Neural cell (in vitro differentiated cells): ENCODE data around the gene ADSL. TPM values are rescaled to one million over a fixed set of nuclear protein-coding genes. Genes with fewer than 3 reads are reported as not detected.

Source experiments
- H2AFZ ChIP-seq: fragments of 200-600, 300-800 bp; sonication (generic), shearing (Covaris generic); 2 replicates; pipeline ENCODE4 v1.6.0; 2014; ENCODE audit warnings: low read depth, mild to moderate bottlenecking, antibody characterized with exemption, low read length, moderate library complexity
- H3F3A ChIP-seq: fragments of 200-600 bp; shearing (Covaris generic); 2 replicates; pipeline ENCODE4 v1.6.1; 2016; ENCODE audit warnings: mild to moderate bottlenecking, moderate library complexity, mixed read lengths, antibody characterized with exemption, low read length; ENCODE audit not compliant: insufficient read depth, poor library complexity, severe bottlenecking
- H3K27ac ChIP-seq: fragments of 200-600, 300-800 bp; sonication (generic), shearing (Covaris generic); 2 replicates; pipeline ENCODE4 v1.5.1; 2014; ENCODE audit warnings: mild to moderate bottlenecking, low read length, moderate library complexity
- H3K27me3 ChIP-seq: fragments of 300-800, 200-600 bp; sonication (generic), shearing (Covaris generic); 2 replicates; pipeline ENCODE4 v1.6.0; 2014; ENCODE audit warnings: mild to moderate bottlenecking, low read depth, low read length, moderate library complexity; ENCODE audit not compliant: insufficient read depth
- H3K36me3 ChIP-seq: fragments of 300-800, 200-600 bp; sonication (generic), shearing (Covaris generic); 2 replicates; pipeline ENCODE4 v1.5.1; 2014; ENCODE audit warnings: mild to moderate bottlenecking, antibody characterized with exemption, low read length, moderate library complexity; ENCODE audit not compliant: insufficient read depth
- H3K4me2 ChIP-seq: fragments of 300-800, 200-600 bp; sonication (generic), shearing (Covaris generic); 2 replicates; pipeline ENCODE4 v1.6.0; 2014; ENCODE audit warnings: mild to moderate bottlenecking, low read length
- H3K4me3 ChIP-seq: fragments of 300-800, 200-600 bp; sonication (generic), shearing (Covaris generic); 2 replicates; pipeline ENCODE4 v1.5.1; 2014; ENCODE audit warnings: mild to moderate bottlenecking, low read length, moderate library complexity
- H3K79me2 ChIP-seq: fragments of 200-600 bp; shearing (Covaris generic); replicated peaks from 2 replicates; pipeline ENCODE4 v1.6.0; 2014; ENCODE audit warnings: mild to moderate bottlenecking, low read length, moderate library complexity; ENCODE audit not compliant: insufficient read depth
- H3K9ac ChIP-seq: fragments of 300-800, 200-600 bp; sonication (generic), shearing (Covaris generic); 2 replicates; pipeline ENCODE4 v1.6.1; 2016; ENCODE audit warnings: mild to moderate bottlenecking, low read length, mixed read lengths
- H3K9me2 ChIP-seq: fragments of 200-600 bp; shearing (Covaris generic); 2 replicates; pipeline ENCODE4 v1.6.1; 2016; ENCODE audit warnings: mild to moderate bottlenecking, low read length, mixed read lengths; ENCODE audit not compliant: insufficient read depth
- H3K9me3 ChIP-seq: fragments of 200-600, 300-800 bp; sonication (generic), shearing (Covaris generic); 2 replicates; pipeline ENCODE4 v1.6.1; 2016; ENCODE audit warnings: mild to moderate bottlenecking, mixed run types, low read length, moderate library complexity, mixed read lengths
- H4K20me1 ChIP-seq: fragments of 200-600 bp; shearing (Covaris generic); 2 replicates; pipeline ENCODE4 v1.6.1; 2016; ENCODE audit warnings: mild to moderate bottlenecking, mixed run types; ENCODE audit not compliant: insufficient read depth
- CTCF ChIP-seq: fragments of 450-650 bp; IDR thresholded peaks from 2 replicates; pipeline ENCODE4 v1.5.1; 2014; ENCODE audit warnings: antibody characterized with exemption, mild to moderate bottlenecking, moderate library complexity; ENCODE audit not compliant: poor library complexity, severe bottlenecking
- EP300 ChIP-seq: fragments of 450-650 bp; conservative IDR thresholded peaks from 2 replicates; pipeline ENCODE4 v1.6.1; 2014; ENCODE audit warnings: antibody characterized with exemption, mild to moderate bottlenecking, moderate library complexity; ENCODE audit not compliant: poor library complexity, severe bottlenecking
- EZH2 ChIP-seq: fragments of 200-600, 300-800 bp; shearing (Covaris generic), sonication (generic); IDR thresholded peaks from 2 replicates; pipeline ENCODE4 v1.6.1; 2014; ENCODE audit warnings: antibody characterized with exemption, low read length, borderline replicate concordance, mild to moderate bottlenecking; ENCODE audit not compliant: insufficient read depth, poor library complexity, severe bottlenecking
- MXI1 ChIP-seq: fragments of 450-650 bp; conservative IDR thresholded peaks from 2 replicates; pipeline ENCODE4 v1.6.1; 2014; ENCODE audit warnings: antibody characterized with exemption, mild to moderate bottlenecking; ENCODE audit not compliant: poor library complexity, severe bottlenecking
- POLR2AphosphoS5 ChIP-seq: IDR thresholded peaks from 2 replicates; pipeline ENCODE4 v1.6.1; 2012
- RAD21 ChIP-seq: fragments of 450-650 bp; conservative IDR thresholded peaks from 2 replicates; pipeline ENCODE4 v1.6.1; 2014; ENCODE audit warnings: antibody characterized with exemption, mild to moderate bottlenecking, moderate library complexity
- REST ChIP-seq: IDR thresholded peaks from 2 replicates; pipeline ENCODE4 v1.6.1; 2012; ENCODE audit warnings: borderline replicate concordance
- SMC3 ChIP-seq: fragments of 450-650 bp; conservative IDR thresholded peaks from 2 replicates; pipeline ENCODE4 v1.6.1; 2014; ENCODE audit warnings: antibody characterized with exemption, mild to moderate bottlenecking, moderate library complexity; ENCODE audit not compliant: poor library complexity
- TAF1 ChIP-seq: IDR thresholded peaks from 2 replicates; pipeline ENCODE4 v1.6.1; 2012; ENCODE audit warnings: low read depth
- polyA minus RNA-seq: library from RNA; depleted of rRNA, polyadenylated mRNA; stranded (reverse); fragments of >200 nt; gene quantifications from 2 replicates; pipeline ENCODE4 v1.2.3, GENCODE V29; 2014
- polyA plus RNA-seq: library from polyadenylated mRNA; depleted of rRNA; stranded (reverse); fragments of >200 nt; gene quantifications from 2 replicates; pipeline ENCODE4 v1.2.3, GENCODE V29; 2014

Gene ADSL
- 112 and 135 TPM in 2 replicates for polyA plus RNA-seq
- polyA minus RNA-seq = 86.4 and 96.9 TPM in 2 replicates

GRCh38 chr22:40346185-40347118 is at the start of gene ADSL:
TSS of gene ADSL (plus strand) at chr22:40346500. CDS start at chr22:40346559, 59 bp downstream.
- H3K9me3 ChIP-seq = no peaks in the 10 kb centered on the region
- H3K4me3 ChIP-seq = peak within 1 kb of the TSS; percentile 91
- H3K36me3 ChIP-seq = no peaks in the 10 kb centered on the region
- H3K27ac ChIP-seq = peak within 1 kb of the TSS; percentile 74
- peak within 1 kb of the TSS; percentile 89 for H3K4me2 ChIP-seq
- H3K9ac ChIP-seq = peak within 1 kb of the TSS; percentile 74
- no peaks in the 10 kb centered on the region for H3F3A ChIP-seq
- peak; percentile 72 for TF ChIP-seq TAF1
- peak; percentile 51 for TF ChIP-seq CTCF
- no peak for TF ChIP-seq EZH2
- TF ChIP-seq RAD21 = peak; percentile 31
- TF ChIP-seq SMC3 = peak; percentile 49
- TF ChIP-seq REST = peak; percentile 34
- TF ChIP-seq EP300 = peak; percentile 43
- peak; percentile 94 for TF ChIP-seq MXI1
- TF ChIP-seq POLR2AphosphoS5 = peak; percentile 91
- H3K79me2 ChIP-seq = peaks cover 17% of the 10 kb centered on the region
- peak within 1 kb of the TSS; percentile 70 for H2AFZ ChIP-seq
- H4K20me1 ChIP-seq = no peaks in the 10 kb centered on the region
- H3K27me3 ChIP-seq = no peaks in the 10 kb centered on the region
- no peaks in the 10 kb centered on the region for H3K9me2 ChIP-seq

GRCh38 chr22:40300316-40300715 is 46.0 kb upstream of the ADSL start:
- H3F3A ChIP-seq = no peaks in the 10 kb centered on the region
- no peak overlapping the region for H2AFZ ChIP-seq
- H3K79me2 ChIP-seq = no peaks in the 10 kb centered on the region
- no peaks in the 10 kb centered on the region for H4K20me1 ChIP-seq
- no peaks in the 10 kb centered on the region for H3K36me3 ChIP-seq
- TF ChIP-seq SMC3 = no peak
- no peak for TF ChIP-seq REST
- TF ChIP-seq MXI1 = no peak
- TF ChIP-seq TAF1 = no peak
- no peak for TF ChIP-seq EZH2
- no peak for TF ChIP-seq RAD21
- TF ChIP-seq CTCF = no peak
- TF ChIP-seq EP300 = no peak
- TF ChIP-seq POLR2AphosphoS5 = no peak
- no peaks in the 10 kb centered on the region for H3K27me3 ChIP-seq
- no peak overlapping the region for H3K4me3 ChIP-seq
- H3K9me3 ChIP-seq = no peaks in the 10 kb centered on the region
- no peak overlapping the region for H3K9ac ChIP-seq
- H3K4me2 ChIP-seq = no peak overlapping the region
- no peaks in the 10 kb centered on the region for H3K9me2 ChIP-seq
- no peak overlapping the region for H3K27ac ChIP-seq
